Neural cell (in vitro differentiated cells): ENCODE results near the gene HOOK1. TPM values are rescaled to one million over a fixed set of nuclear protein-coding genes. Genes with fewer than 3 reads are reported as not detected.
"Not testable (repeated sequence)": the region's sequence is repeated elsewhere in the genome, so short reads cannot be mapped to it uniquely, and the experiment has no call there.

Experiments
- H2AFZ ChIP-seq: fragments of 200-600, 300-800 bp; sonication (generic), shearing (Covaris generic); 2 replicates; pipeline ENCODE4 v1.6.0; 2014; ENCODE audit warnings: low read depth, mild to moderate bottlenecking, antibody characterized with exemption, low read length, moderate library complexity
- H3F3A ChIP-seq: fragments of 200-600 bp; shearing (Covaris generic); 2 replicates; pipeline ENCODE4 v1.6.1; 2016; ENCODE audit warnings: mild to moderate bottlenecking, moderate library complexity, mixed read lengths, antibody characterized with exemption, low read length; ENCODE audit not compliant: insufficient read depth, poor library complexity, severe bottlenecking
- H3K27ac ChIP-seq: fragments of 200-600, 300-800 bp; sonication (generic), shearing (Covaris generic); 2 replicates; pipeline ENCODE4 v1.5.1; 2014; ENCODE audit warnings: mild to moderate bottlenecking, low read length, moderate library complexity
- H3K27me3 ChIP-seq: fragments of 300-800, 200-600 bp; sonication (generic), shearing (Covaris generic); 2 replicates; pipeline ENCODE4 v1.6.0; 2014; ENCODE audit warnings: mild to moderate bottlenecking, low read depth, low read length, moderate library complexity; ENCODE audit not compliant: insufficient read depth
- H3K36me3 ChIP-seq: fragments of 300-800, 200-600 bp; sonication (generic), shearing (Covaris generic); 2 replicates; pipeline ENCODE4 v1.5.1; 2014; ENCODE audit warnings: mild to moderate bottlenecking, antibody characterized with exemption, low read length, moderate library complexity; ENCODE audit not compliant: insufficient read depth
- H3K4me2 ChIP-seq: fragments of 300-800, 200-600 bp; sonication (generic), shearing (Covaris generic); 2 replicates; pipeline ENCODE4 v1.6.0; 2014; ENCODE audit warnings: mild to moderate bottlenecking, low read length
- H3K4me3 ChIP-seq: fragments of 300-800, 200-600 bp; sonication (generic), shearing (Covaris generic); 2 replicates; pipeline ENCODE4 v1.5.1; 2014; ENCODE audit warnings: mild to moderate bottlenecking, low read length, moderate library complexity
- H3K79me2 ChIP-seq: fragments of 200-600 bp; shearing (Covaris generic); replicated peaks from 2 replicates; pipeline ENCODE4 v1.6.0; 2014; ENCODE audit warnings: mild to moderate bottlenecking, low read length, moderate library complexity; ENCODE audit not compliant: insufficient read depth
- H3K9ac ChIP-seq: fragments of 300-800, 200-600 bp; sonication (generic), shearing (Covaris generic); 2 replicates; pipeline ENCODE4 v1.6.1; 2016; ENCODE audit warnings: mild to moderate bottlenecking, low read length, mixed read lengths
- H3K9me2 ChIP-seq: fragments of 200-600 bp; shearing (Covaris generic); 2 replicates; pipeline ENCODE4 v1.6.1; 2016; ENCODE audit warnings: mild to moderate bottlenecking, low read length, mixed read lengths; ENCODE audit not compliant: insufficient read depth
- H3K9me3 ChIP-seq: fragments of 200-600, 300-800 bp; sonication (generic), shearing (Covaris generic); 2 replicates; pipeline ENCODE4 v1.6.1; 2016; ENCODE audit warnings: mild to moderate bottlenecking, mixed run types, low read length, moderate library complexity, mixed read lengths
- H4K20me1 ChIP-seq: fragments of 200-600 bp; shearing (Covaris generic); 2 replicates; pipeline ENCODE4 v1.6.1; 2016; ENCODE audit warnings: mild to moderate bottlenecking, mixed run types; ENCODE audit not compliant: insufficient read depth
- EP300 ChIP-seq: fragments of 450-650 bp; conservative IDR thresholded peaks from 2 replicates; pipeline ENCODE4 v1.6.1; 2014; ENCODE audit warnings: antibody characterized with exemption, mild to moderate bottlenecking, moderate library complexity; ENCODE audit not compliant: poor library complexity, severe bottlenecking
- EZH2 ChIP-seq: fragments of 200-600, 300-800 bp; shearing (Covaris generic), sonication (generic); IDR thresholded peaks from 2 replicates; pipeline ENCODE4 v1.6.1; 2014; ENCODE audit warnings: antibody characterized with exemption, low read length, borderline replicate concordance, mild to moderate bottlenecking; ENCODE audit not compliant: insufficient read depth, poor library complexity, severe bottlenecking
- MXI1 ChIP-seq: fragments of 450-650 bp; conservative IDR thresholded peaks from 2 replicates; pipeline ENCODE4 v1.6.1; 2014; ENCODE audit warnings: antibody characterized with exemption, mild to moderate bottlenecking; ENCODE audit not compliant: poor library complexity, severe bottlenecking
- POLR2AphosphoS5 ChIP-seq: IDR thresholded peaks from 2 replicates; pipeline ENCODE4 v1.6.1; 2012
- RAD21 ChIP-seq: fragments of 450-650 bp; conservative IDR thresholded peaks from 2 replicates; pipeline ENCODE4 v1.6.1; 2014; ENCODE audit warnings: antibody characterized with exemption, mild to moderate bottlenecking, moderate library complexity
- SMC3 ChIP-seq: fragments of 450-650 bp; conservative IDR thresholded peaks from 2 replicates; pipeline ENCODE4 v1.6.1; 2014; ENCODE audit warnings: antibody characterized with exemption, mild to moderate bottlenecking, moderate library complexity; ENCODE audit not compliant: poor library complexity
- TAF1 ChIP-seq: IDR thresholded peaks from 2 replicates; pipeline ENCODE4 v1.6.1; 2012; ENCODE audit warnings: low read depth
- polyA plus RNA-seq: library from polyadenylated mRNA; depleted of rRNA; stranded (reverse); fragments of >200 nt; gene quantifications from 2 replicates; pipeline ENCODE4 v1.2.3, GENCODE V29; 2014
- TF ChIP-seq, protein P1 (sequence below): fragments of 450-650 bp; IDR thresholded peaks from 2 replicates; pipeline ENCODE4 v1.5.1; 2014; ENCODE audit warnings: antibody characterized with exemption, mild to moderate bottlenecking, moderate library complexity; ENCODE audit not compliant: poor library complexity, severe bottlenecking
- TF ChIP-seq, protein P2 (sequence below): IDR thresholded peaks from 2 replicates; pipeline ENCODE4 v1.6.1; 2012; ENCODE audit warnings: borderline replicate concordance

HOOK1 gene
- polyA plus RNA-seq, 1 donor from 2014 or later: 27.5 TPM

DNA sequence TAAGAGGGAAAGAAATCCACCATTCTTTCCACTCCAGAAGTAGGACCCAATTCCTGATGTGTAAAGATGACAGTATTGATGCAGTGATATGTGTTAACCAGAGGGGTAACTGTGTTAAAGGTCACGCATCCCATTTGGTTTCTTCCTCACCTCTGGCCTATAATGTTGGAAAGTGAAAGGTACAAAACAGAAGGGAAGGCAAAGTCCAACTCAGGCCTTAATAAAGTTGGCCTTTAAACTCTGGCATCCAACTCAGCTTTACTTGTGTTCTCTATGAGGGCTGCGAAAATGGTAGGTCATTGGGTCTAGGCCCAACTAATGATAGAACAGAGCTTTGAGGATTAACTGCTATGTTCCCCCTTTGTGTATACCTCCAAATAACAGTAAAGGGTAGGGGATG lies 93.9 kb downstream of the HOOK1 start:
- H3K79me2 ChIP-seq: no peaks in the 10 kb centered on the region
- H3K27ac ChIP-seq: no peak overlapping the region
- no peaks in the 10 kb centered on the region for H4K20me1 ChIP-seq
- H3K27me3 ChIP-seq: no peaks in the 10 kb centered on the region
- no peak for TF ChIP-seq RAD21
- no peak for TF ChIP-seq SMC3
- TF ChIP-seq TAF1: no peak
- no peak for TF ChIP-seq MXI1
- no peak for TF ChIP-seq POLR2AphosphoS5
- TF ChIP-seq EZH2: no peak
- TF ChIP-seq, protein P1, sequence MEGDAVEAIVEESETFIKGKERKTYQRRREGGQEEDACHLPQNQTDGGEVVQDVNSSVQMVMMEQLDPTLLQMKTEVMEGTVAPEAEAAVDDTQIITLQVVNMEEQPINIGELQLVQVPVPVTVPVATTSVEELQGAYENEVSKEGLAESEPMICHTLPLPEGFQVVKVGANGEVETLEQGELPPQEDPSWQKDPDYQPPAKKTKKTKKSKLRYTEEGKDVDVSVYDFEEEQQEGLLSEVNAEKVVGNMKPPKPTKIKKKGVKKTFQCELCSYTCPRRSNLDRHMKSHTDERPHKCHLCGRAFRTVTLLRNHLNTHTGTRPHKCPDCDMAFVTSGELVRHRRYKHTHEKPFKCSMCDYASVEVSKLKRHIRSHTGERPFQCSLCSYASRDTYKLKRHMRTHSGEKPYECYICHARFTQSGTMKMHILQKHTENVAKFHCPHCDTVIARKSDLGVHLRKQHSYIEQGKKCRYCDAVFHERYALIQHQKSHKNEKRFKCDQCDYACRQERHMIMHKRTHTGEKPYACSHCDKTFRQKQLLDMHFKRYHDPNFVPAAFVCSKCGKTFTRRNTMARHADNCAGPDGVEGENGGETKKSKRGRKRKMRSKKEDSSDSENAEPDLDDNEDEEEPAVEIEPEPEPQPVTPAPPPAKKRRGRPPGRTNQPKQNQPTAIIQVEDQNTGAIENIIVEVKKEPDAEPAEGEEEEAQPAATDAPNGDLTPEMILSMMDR: no peak
- TF ChIP-seq, protein P2, sequence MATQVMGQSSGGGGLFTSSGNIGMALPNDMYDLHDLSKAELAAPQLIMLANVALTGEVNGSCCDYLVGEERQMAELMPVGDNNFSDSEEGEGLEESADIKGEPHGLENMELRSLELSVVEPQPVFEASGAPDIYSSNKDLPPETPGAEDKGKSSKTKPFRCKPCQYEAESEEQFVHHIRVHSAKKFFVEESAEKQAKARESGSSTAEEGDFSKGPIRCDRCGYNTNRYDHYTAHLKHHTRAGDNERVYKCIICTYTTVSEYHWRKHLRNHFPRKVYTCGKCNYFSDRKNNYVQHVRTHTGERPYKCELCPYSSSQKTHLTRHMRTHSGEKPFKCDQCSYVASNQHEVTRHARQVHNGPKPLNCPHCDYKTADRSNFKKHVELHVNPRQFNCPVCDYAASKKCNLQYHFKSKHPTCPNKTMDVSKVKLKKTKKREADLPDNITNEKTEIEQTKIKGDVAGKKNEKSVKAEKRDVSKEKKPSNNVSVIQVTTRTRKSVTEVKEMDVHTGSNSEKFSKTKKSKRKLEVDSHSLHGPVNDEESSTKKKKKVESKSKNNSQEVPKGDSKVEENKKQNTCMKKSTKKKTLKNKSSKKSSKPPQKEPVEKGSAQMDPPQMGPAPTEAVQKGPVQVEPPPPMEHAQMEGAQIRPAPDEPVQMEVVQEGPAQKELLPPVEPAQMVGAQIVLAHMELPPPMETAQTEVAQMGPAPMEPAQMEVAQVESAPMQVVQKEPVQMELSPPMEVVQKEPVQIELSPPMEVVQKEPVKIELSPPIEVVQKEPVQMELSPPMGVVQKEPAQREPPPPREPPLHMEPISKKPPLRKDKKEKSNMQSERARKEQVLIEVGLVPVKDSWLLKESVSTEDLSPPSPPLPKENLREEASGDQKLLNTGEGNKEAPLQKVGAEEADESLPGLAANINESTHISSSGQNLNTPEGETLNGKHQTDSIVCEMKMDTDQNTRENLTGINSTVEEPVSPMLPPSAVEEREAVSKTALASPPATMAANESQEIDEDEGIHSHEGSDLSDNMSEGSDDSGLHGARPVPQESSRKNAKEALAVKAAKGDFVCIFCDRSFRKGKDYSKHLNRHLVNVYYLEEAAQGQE: no peak
- TF ChIP-seq EP300: no peak
- H3K4me3 ChIP-seq: no peak overlapping the region
- H2AFZ ChIP-seq: no peak overlapping the region
- H3K9ac ChIP-seq: no peak overlapping the region
- no peak overlapping the region for H3K4me2 ChIP-seq
- H3K9me3 ChIP-seq: no peaks in the 10 kb centered on the region
- H3K9me2 ChIP-seq: no peaks in the 10 kb centered on the region
- no peaks in the 10 kb centered on the region for H3K36me3 ChIP-seq
- H3F3A ChIP-seq: no peaks in the 10 kb centered on the region

DNA sequence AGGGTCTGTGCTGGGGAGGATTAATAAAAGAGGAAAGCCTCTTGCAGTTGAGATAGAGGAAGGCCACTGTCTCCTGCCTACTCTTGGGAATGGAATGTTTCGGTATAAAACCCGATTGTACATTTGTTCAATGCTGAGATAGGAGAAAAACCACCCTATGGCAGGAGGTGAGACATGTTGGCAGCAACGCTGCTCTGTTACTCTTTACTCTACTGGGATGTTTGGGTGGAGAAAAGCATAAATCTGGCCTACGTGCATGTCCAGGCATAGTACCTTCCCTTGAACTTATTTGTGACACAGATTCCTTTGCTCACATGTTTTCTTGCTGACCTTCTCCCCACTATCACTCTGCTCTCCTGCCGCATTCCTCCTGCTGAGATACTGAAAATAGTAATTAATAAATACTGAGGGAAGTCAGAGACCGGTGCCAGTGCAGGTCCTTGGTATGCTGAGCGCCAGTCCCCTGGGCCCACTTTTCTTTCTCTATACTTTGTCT lies 100.1 kb downstream of the HOOK1 start:
- not testable (repeated sequence) for H3K9me2 ChIP-seq, H3K27me3 ChIP-seq, H3K9me3 ChIP-seq, H2AFZ ChIP-seq, H3K79me2 ChIP-seq, H3K4me3 ChIP-seq, H3K36me3 ChIP-seq, H3F3A ChIP-seq, H3K9ac ChIP-seq, H3K27ac ChIP-seq, H3K4me2 ChIP-seq, H4K20me1 ChIP-seq

DNA sequence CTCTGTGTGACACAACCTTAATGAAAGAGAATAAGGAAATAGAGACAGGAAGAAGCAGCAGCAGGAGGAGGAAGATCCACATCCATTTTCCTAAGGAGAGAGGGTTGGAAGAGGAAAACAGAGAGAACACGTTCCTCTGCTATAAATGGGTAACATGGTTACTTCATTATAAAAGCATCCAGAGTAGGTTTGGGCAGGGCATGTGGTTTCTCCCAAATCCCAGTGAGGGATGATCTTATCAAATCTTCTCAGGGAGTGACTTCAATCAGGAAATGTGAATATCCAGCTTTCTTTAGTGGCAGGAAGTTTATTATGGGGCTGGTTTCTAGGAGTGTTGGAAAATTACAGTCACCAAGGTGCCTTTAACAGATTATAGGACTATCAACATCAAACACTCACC lies 100.8 kb downstream of the HOOK1 start:
- Histone ChIP-seq H3K27ac (no peak overlapping the region), H3K36me3 (no peaks in the 10 kb centered on the region), H3K79me2 (no peaks in the 10 kb centered on the region), H3K9me2 (no peaks in the 10 kb centered on the region), H3K9me3 (no peaks in the 10 kb centered on the region), H2AFZ (no peak overlapping the region), H3K9ac (no peak overlapping the region), H3K27me3 (no peaks in the 10 kb centered on the region), H3K4me2 (no peak overlapping the region), H4K20me1 (no peaks in the 10 kb centered on the region), H3K4me3 (no peak overlapping the region), H3F3A (no peaks in the 10 kb centered on the region)
- TF ChIP-seq EZH2 (no peak), POLR2AphosphoS5 (no peak), MXI1 (no peak), EP300 (no peak), RAD21 (no peak), SMC3 (no peak), TAF1 (no peak)
- TF ChIP-seq, protein P2: no peak
- TF ChIP-seq, protein P1: no peak
